ENCODE results near the gene IER2. TPM values are rescaled to one million over a fixed set of nuclear protein-coding genes. Genes with fewer than 3 reads are reported as not detected.
"Not testable (repeated sequence)": the region's sequence is repeated elsewhere in the genome, so short reads cannot be mapped to it uniquely, and the experiment has no call there.

The IER2 gene
- total RNA-seq, 1 experiment from 2014 or later, result 37.1 TPM

DNA sequence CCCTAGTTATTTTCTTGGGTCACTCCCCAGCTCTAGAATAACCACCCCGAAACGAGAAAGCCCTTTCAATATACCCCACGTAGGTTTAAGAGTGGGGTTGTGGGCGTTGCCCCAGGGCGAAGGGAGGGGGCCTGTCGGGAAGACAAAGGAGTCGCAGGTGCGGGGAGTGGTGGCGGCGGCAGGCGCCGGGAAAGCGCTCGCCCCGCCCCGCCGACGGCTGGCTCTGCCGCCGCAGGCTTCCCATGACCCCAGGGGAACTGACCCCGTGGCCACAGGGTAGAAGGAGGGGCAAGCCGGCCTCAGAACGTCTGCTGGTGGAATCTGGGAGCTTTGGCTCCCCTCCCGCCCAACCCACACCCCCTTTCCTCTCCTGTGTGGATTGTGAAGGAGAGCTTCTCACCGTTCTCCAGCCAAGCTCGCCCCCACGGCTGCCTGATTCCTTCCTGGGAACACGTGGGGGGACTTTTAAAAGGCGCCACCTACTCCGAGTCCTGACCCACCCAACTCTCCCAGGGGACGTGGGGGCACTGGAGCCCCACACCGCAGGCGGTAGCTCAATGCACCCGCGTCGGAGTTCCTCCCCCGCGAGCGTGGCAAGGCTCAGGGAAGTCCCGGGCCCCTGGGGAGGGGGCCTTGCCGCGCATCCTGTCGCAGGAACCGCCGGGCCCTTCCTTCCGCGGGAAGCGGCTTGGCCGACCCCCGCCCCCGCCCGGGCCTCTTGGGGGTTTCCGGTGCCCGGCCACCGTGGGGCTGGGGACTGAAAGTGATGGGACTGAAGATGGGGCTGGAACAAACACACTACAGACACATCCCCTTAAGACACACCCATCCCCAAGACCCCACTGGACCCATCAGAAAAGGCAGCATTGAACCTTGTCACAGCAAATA, 5.5 kb downstream of the IER2 start:
- in situ Hi-C loops (cut with HindIII; ENCODE audit: low pct_unique_long_range_greater_than_20kb, low sequenced_read_pairs), result no loop called here
- peak; percentile 82 for DNase-seq (ENCODE audit: low read depth)

GRCh38 chr19:13159713-13160112, 9.5 kb downstream of the IER2 start:
- no peak for DNase-seq (ENCODE audit: low read depth)
- in situ Hi-C loops (cut with HindIII; ENCODE audit: low pct_unique_long_range_greater_than_20kb, low sequenced_read_pairs), result no loop called here

DNA sequence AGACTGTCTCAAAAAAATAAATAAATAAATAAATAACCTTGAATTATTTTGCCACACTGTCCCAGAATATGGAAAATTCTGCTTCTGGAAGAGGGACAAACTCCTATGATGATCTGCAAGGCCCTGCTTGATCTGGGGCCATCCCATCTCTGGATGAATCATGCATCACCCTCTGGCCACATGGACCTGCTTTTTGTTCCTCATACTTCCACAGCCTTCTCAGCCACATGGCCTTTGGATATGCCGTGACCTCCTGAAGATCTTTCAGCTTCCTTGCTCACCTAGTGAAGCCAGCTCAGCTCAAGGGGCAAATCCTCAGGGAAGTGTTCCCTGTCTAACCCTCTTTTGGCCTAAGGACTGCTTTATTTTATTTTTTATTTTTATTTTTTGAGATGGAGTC, 10.3 kb downstream of the IER2 start:
- peak; percentile 56 for DNase-seq (ENCODE audit: low read depth)
- in situ Hi-C loops (cut with HindIII; ENCODE audit: low pct_unique_long_range_greater_than_20kb, low sequenced_read_pairs), result no loop called here

DNA sequence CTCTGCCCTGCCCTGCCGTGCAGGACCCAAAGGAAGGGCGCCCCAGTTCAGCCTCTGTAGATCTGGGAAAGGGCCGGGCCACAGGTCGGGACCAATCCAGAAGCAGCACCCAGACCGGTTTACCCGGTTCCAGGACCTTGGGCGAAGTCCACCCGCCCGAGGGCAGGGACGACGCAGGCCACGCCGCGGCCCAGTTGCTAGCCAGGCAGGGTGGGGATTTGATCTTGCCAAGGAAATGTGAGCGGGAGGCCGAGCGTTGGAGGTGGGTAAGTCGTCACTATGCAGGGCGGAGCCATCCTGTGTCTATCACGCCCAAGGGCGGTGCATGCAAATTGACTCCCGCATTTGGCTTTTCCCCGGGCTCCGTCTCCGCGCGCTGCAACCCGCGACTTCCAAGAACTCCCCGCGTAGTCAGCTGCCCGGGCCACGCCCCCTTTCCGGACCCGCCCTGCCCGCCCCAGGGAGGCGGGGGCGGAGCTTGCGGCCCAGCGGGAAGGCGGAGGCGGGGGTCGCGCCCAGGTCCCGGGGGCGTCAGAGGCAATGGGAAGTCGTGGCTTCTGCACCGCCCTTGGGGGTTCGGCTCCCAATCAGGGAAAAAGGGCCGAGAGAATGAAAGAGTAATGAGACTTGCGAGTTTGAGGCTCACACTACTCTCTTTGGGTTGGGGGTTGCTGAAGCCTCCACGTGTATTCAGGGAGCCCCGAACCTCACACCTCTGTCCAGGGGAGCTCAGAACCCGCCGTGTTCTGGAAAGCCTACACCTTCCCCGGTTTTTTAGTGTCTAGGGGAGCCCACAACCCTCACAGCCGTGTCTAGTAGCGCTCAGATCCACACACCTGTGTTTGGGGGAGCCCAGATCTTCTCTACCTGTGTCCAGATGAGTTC, 12.8 kb downstream of the IER2 start:
- in situ Hi-C loops (cut with HindIII; ENCODE audit: low pct_unique_long_range_greater_than_20kb, low sequenced_read_pairs), result no loop called here
- peak; percentile 97 for DNase-seq (ENCODE audit: low read depth)

GRCh38 chr19:13163609-13164342, 13.6 kb downstream of the IER2 start:
- DNase-seq (ENCODE audit: low read depth), result peak; percentile 97
- in situ Hi-C loops (cut with HindIII; ENCODE audit: low pct_unique_long_range_greater_than_20kb, low sequenced_read_pairs), result no loop called here

DNA sequence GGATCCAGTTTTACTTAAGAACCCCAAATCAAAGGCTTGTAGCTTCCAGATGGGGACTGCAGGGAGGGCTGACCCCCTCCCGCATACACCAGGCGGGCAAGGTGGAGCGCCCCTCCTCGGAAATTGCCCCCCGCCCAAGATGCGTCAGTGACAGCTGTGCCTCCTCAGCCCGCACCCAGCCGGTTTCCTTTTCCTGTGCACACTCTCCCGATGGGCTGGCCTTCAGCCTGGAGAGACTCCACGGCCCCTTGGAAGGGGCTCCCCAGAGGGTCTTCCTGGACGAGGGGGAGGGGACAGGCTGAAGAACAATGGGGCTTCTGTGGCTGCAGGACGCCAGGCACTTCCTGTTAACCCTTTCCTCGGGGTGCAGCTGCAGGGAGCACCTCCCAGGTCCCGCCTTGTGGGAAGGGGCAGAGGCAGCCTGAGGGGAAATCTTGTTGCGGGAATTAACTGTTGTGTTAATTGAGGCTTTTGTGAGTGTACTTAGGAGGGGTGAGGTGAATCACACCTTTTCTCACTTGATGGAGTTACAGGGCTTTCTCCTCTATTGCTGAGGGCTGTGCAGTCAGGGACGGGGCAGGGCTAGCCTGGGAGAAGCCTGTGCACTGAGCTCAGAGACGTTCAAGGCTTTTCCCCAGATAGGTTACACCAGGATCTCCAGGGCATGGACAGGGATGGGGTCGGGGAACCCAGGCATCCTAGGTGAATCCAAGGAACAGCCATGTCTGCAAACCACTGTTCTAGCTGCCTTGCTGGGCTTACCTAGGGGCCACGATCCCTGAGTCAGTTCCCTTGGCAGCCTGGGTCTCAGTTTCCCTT, 14.3 kb downstream of the IER2 start:
- DNase-seq (ENCODE audit: low read depth), result peak; percentile 91

GRCh38 chr19:13165162-13165997, 15.2 kb downstream of the IER2 start:
- peak; percentile 30 for DNase-seq (ENCODE audit: low read depth)
- in situ Hi-C loops (cut with HindIII; ENCODE audit: low pct_unique_long_range_greater_than_20kb, low sequenced_read_pairs), result no loop called here

More for the DNA sequence above, 14.3 kb downstream of the IER2 start:
- in situ Hi-C loops (cut with HindIII; ENCODE audit: low pct_unique_long_range_greater_than_20kb, low sequenced_read_pairs), result no loop called here

DNA sequence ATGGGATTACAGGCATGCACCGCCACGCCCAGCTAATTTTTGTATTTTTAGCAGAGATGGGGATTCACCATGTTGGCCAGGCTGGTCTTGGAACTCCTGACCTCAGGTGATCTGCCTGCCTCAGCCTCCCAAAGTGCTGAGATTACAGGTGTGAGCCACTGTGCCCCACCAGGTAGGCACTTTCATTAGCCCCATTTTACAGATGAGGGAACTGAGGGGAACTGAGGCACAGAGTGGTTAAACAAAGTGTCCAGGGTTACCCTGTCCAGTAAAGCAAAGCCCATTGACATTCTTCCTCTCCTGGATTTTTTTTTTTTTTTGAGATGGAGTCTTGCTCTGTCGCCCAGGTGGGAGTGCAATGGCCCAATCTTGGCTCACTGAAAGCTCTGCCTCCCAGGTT, 15.9 kb downstream of the IER2 start:
- DNase-seq (ENCODE audit: low read depth); in situ Hi-C loops (cut with HindIII; ENCODE audit: low pct_unique_long_range_greater_than_20kb, low sequenced_read_pairs): not testable (repeated sequence)

GRCh38 chr19:13169769-13170168, 19.6 kb downstream of the IER2 start:
- peak; percentile 86 for DNase-seq (ENCODE audit: low read depth)

DNA sequence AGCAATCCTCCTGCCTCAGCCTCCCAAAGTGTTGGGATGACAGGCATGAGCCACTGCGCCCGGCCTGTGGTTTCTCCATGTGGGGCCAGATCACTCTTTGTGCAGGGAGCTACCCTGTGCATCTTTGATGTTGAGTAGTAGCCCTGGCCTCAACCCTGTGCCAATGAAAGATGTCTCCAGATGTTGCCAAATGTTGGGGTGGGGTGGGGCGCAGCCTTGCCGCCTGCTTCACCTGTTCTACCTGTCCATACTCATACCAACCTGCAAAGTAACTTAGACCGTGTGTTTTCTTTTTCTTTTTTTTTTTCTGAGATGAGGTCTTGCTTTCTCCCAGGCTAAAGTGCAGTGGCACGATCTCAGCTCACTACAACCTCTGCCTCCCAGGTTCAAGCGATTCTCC, 20.9 kb downstream of the IER2 start:
- no peak for DNase-seq (ENCODE audit: low read depth)
- in situ Hi-C loops (cut with HindIII; ENCODE audit: low pct_unique_long_range_greater_than_20kb, low sequenced_read_pairs), result no loop called here

More at GRCh38 chr19:13169769-13170168, 19.6 kb downstream of the IER2 start:
- in situ Hi-C loops (cut with HindIII; ENCODE audit: low pct_unique_long_range_greater_than_20kb, low sequenced_read_pairs), result no loop called here

GRCh38 chr19:13172346-13173138, 22.3 kb downstream of the IER2 start:
- in situ Hi-C loops (cut with HindIII; ENCODE audit: low pct_unique_long_range_greater_than_20kb, low sequenced_read_pairs), result no loop called here
- DNase-seq (ENCODE audit: low read depth), result peak; percentile 97

GRCh38 chr19:13173139-13173737, 23.0 kb downstream of the IER2 start:
- in situ Hi-C loops (cut with HindIII; ENCODE audit: low pct_unique_long_range_greater_than_20kb, low sequenced_read_pairs), result no loop called here
- DNase-seq (ENCODE audit: low read depth), result peak; percentile 54

GRCh38 chr19:13176345-13176744, 26.1 kb downstream of the IER2 start:
- DNase-seq (ENCODE audit: low read depth), result peak; percentile 56
- in situ Hi-C loops (cut with HindIII; ENCODE audit: low pct_unique_long_range_greater_than_20kb, low sequenced_read_pairs), result no loop called here

DNA sequence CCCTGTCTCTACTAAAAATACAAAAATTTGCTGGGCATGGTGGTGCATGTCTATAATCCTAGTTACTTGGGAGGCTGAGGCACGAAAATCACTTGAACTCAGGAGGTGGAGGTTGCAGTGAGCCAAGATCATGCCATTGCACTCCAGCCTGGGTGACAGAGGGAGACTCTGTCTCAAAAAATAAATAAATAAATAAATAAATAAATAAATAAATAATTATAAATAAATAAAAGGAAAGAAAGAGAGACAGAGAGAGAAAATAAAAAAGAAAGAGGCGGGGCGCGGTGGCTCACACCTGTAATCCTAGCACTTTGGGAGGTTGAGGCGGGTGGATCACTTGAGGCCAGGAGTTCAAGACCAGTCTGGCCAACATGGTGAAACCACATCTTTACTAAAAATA, 27.4 kb downstream of the IER2 start:
- DNase-seq (ENCODE audit: low read depth); in situ Hi-C loops (cut with HindIII; ENCODE audit: low pct_unique_long_range_greater_than_20kb, low sequenced_read_pairs): not testable (repeated sequence)

- DNase-seq (ENCODE audit: low read depth); in situ Hi-C loops (cut with HindIII; ENCODE audit: low pct_unique_long_range_greater_than_20kb, low sequenced_read_pairs): not testable (repeated sequence)
Measured at GRCh38 chr19:13178291-13178690, 28.1 kb downstream of the IER2 start.

All from Caki2 (cell line).